Measurements from ENCODE around the gene POLR2H.

DNA sequence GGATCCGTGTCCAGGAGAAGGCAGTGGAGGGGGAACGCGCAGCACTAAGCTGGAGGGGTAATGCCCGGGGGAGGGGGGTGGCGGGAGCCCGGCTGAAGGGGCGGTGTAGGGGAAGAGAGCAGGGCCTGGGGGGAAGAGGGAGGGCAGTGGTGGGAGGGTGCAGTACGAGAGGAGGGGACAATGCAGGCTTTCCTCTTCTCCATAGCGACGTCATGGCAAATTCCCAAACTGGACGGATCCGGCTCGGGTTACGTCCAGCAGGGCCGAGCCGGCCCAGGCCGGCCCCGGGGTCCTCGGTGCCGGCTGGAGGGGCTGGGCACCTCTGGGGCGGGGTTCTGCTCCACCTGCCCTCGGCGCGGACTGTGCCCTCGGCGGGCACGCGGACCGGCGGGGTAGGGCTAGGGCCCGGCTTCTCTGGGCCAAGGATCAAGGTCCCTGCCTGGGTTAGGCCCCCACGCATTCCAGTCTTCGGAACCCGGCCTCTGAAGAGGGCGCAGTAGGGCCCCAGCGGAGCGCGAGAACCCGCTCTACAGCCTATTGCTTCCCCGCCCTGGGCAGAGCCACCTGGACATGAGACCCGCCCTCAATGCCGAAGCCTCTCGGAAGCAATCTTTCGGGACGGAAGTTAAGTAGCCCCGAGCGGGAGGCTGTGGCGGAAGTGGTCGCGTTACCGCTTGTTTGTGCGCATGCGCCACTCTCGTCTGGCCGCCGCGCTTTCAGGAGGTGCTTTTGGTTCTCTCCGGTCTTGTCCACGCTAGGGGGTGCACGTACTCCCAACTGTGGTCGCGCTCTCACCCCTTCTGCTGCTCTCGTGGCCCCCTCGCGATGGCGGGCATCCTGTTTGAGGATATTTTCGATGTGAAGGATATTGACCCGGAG, 1.4 kb downstream of the POLR2H start:
- TF ChIP-seq, protein P1, sequence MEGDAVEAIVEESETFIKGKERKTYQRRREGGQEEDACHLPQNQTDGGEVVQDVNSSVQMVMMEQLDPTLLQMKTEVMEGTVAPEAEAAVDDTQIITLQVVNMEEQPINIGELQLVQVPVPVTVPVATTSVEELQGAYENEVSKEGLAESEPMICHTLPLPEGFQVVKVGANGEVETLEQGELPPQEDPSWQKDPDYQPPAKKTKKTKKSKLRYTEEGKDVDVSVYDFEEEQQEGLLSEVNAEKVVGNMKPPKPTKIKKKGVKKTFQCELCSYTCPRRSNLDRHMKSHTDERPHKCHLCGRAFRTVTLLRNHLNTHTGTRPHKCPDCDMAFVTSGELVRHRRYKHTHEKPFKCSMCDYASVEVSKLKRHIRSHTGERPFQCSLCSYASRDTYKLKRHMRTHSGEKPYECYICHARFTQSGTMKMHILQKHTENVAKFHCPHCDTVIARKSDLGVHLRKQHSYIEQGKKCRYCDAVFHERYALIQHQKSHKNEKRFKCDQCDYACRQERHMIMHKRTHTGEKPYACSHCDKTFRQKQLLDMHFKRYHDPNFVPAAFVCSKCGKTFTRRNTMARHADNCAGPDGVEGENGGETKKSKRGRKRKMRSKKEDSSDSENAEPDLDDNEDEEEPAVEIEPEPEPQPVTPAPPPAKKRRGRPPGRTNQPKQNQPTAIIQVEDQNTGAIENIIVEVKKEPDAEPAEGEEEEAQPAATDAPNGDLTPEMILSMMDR (IDR thresholded peaks at IDR 0.05) = peak; percentile 35 to 62 (median 48)
- TF ChIP-seq POLR2A (IDR thresholded peaks at IDR 0.05) = peak in 3 of 4 donors; percentile 62 to 82 (median 69)
- TF ChIP-seq POLR2AphosphoS5 (IDR thresholded peaks at IDR 0.05) = peak; percentile 75 to 88
- no peak for TF ChIP-seq EP300 (IDR thresholded peaks at IDR 0.05)
